ENCODE results near the gene PTCH1. TPM values are rescaled to one million over a fixed set of nuclear protein-coding genes. Genes with fewer than 3 reads are reported as not detected.
A peak's percentile ranks its signal among the peaks of the same experiment; 100 is the strongest.

Gene PTCH1
- total RNA-seq, 2 experiments from 2014 or later: 5.4 to 7.3 TPM

- H3K4me3 Mint-ChIP-seq: no peak overlapping the region
- peaks cover 21% of the 10 kb centered on the region for H3K9me3 Mint-ChIP-seq
- peaks cover 19% of the 10 kb centered on the region for H3K36me3 Mint-ChIP-seq (ENCODE audit: low read depth)
- no peak overlapping the region for H3K27ac Mint-ChIP-seq
- H3K27me3 Mint-ChIP-seq: peaks cover 7% of the 10 kb centered on the region
- POLR2A ChIA-PET: no interaction called here
- H3K4me1 Mint-ChIP-seq (ENCODE audit: low read depth): peaks cover 7% of the 10 kb centered on the region
- TF ChIP-seq CTCF (IDR thresholded peaks at IDR 0.05): no peak
- CTCF ChIA-PET: no interaction called here
- ATAC-seq: no peak
- intact Hi-C loops (cut with micrococcal nuclease): no loop called here
- DNase-seq: no peak
These were observed 97.3 kb downstream of the PTCH1 start for GRCh38 chr9:95419444-95419843.

- intact Hi-C loops (cut with micrococcal nuclease): no loop called here
These were observed 101.6 kb downstream of the PTCH1 start for GRCh38 chr9:95415158-95415557.

GRCh38 chr9:95413793-95414192 is 103.0 kb downstream of the PTCH1 start:
- ChIA-PET POLR2A (no interaction called here), CTCF (no interaction called here)
- H3K27ac Mint-ChIP-seq: no peak overlapping the region
- H3K9me3 Mint-ChIP-seq: no peaks in the 10 kb centered on the region
- intact Hi-C loops (cut with micrococcal nuclease): no loop called here
- H3K36me3 Mint-ChIP-seq (ENCODE audit: low read depth): no peaks in the 10 kb centered on the region
- no peak for DNase-seq
- no peak for TF ChIP-seq CTCF (IDR thresholded peaks at IDR 0.05)
- peaks cover 2% of the 10 kb centered on the region for H3K27me3 Mint-ChIP-seq
- peaks cover 2% of the 10 kb centered on the region for H3K4me1 Mint-ChIP-seq (ENCODE audit: low read depth)
- H3K4me3 Mint-ChIP-seq: no peak overlapping the region
- no peak for ATAC-seq

More at GRCh38 chr9:95415158-95415557, 101.6 kb downstream of the PTCH1 start:
- H3K27ac Mint-ChIP-seq: no peak overlapping the region
- H3K4me1 Mint-ChIP-seq (ENCODE audit: low read depth): peaks cover 8% of the 10 kb centered on the region
- peaks cover 2% of the 10 kb centered on the region for H3K36me3 Mint-ChIP-seq (ENCODE audit: low read depth)
- DNase-seq (no peak), ATAC-seq (no peak)
- H3K27me3 Mint-ChIP-seq: peaks cover 2% of the 10 kb centered on the region
- no peaks in the 10 kb centered on the region for H3K9me3 Mint-ChIP-seq
- H3K4me3 Mint-ChIP-seq: no peak overlapping the region
- ChIA-PET POLR2A (no interaction called here), CTCF (no interaction called here)
- TF ChIP-seq CTCF (IDR thresholded peaks at IDR 0.05): no peak

- CTCF ChIA-PET: no interaction called here
- Mint-ChIP-seq H3K4me3 (no peak overlapping the region), H3K36me3 (ENCODE audit: low read depth) (no peaks in the 10 kb centered on the region), H3K4me1 (ENCODE audit: low read depth) (peaks cover 2% of the 10 kb centered on the region), H3K9me3 (no peaks in the 10 kb centered on the region), H3K27ac (no peak overlapping the region), H3K27me3 (peaks cover 2% of the 10 kb centered on the region)
- ATAC-seq (no peak), DNase-seq (no peak)
- intact Hi-C loops (cut with micrococcal nuclease): no loop called here
- POLR2A ChIA-PET: no interaction called here
- no peak for TF ChIP-seq CTCF (IDR thresholded peaks at IDR 0.05)
These were observed 105.5 kb downstream of the PTCH1 start for GRCh38 chr9:95411054-95411892.

- CTCF ChIA-PET: no interaction called here
- peaks cover 2% of the 10 kb centered on the region for H3K27me3 Mint-ChIP-seq
- H3K9me3 Mint-ChIP-seq: no peaks in the 10 kb centered on the region
- DNase-seq (no peak), ATAC-seq (peak; percentile 24)
- no peak overlapping the region for H3K4me3 Mint-ChIP-seq
- no peaks in the 10 kb centered on the region for H3K36me3 Mint-ChIP-seq (ENCODE audit: low read depth)
- intact Hi-C loops (cut with micrococcal nuclease): no loop called here
- peaks cover 2% of the 10 kb centered on the region for H3K4me1 Mint-ChIP-seq (ENCODE audit: low read depth)
- H3K27ac Mint-ChIP-seq: no peak overlapping the region
- POLR2A ChIA-PET: no interaction called here
- no peak for TF ChIP-seq CTCF (IDR thresholded peaks at IDR 0.05)
These were observed 106.9 kb downstream of the PTCH1 start for GRCh38 chr9:95409650-95410426.

Data from activated CD8-positive, alpha-beta T cell treated with anti-CD3 and anti-CD28 coated beads for 36 hours (primary cell).